ENCODE measurements around the gene ZNF526.

Gene ZNF526

DNA sequence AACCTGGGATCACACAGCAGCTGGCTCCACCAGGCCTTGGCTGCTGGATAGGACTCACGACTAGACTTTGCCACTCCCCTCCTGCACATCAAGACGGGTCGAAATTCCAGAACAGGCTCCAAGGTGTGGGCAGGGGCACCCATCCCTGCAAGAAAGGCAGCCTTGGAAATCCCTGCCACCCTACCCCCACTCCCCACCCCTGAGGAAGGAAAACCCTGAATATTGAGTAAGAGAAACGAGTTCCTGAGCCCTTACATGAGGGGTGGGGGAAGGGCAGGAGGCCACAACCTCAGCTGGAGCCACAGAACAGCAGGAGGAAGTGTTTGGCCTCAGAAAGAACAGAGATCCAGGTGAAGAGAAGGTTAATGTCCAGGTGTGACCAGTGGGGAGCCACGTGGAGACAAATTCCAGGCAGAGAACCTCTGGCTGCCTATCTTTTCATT is 22.7 kb upstream of the ZNF526 start:
- Histone ChIP-seq H3K9me3 (no peaks in the 10 kb centered on the region), H3K27ac (peak overlapping the region; percentile 100), H3K36me3 (peaks cover 39% of the 10 kb centered on the region), H3K4me3 (ENCODE audit: low read depth in 1 of 2, low read length in 1 of 2) (peak overlapping the region; percentile 58 to 78), H3K4me1 (ENCODE audit: control insufficient read depth in 1 of 2, insufficient read depth in 1 of 2, low read depth in 1 of 2, low read length in 1 of 2) (peaks cover 70 to 72% of the 10 kb centered on the region in 2 experiments), H3K27me3 (no peaks in the 10 kb centered on the region)
- TF ChIP-seq, protein P1, sequence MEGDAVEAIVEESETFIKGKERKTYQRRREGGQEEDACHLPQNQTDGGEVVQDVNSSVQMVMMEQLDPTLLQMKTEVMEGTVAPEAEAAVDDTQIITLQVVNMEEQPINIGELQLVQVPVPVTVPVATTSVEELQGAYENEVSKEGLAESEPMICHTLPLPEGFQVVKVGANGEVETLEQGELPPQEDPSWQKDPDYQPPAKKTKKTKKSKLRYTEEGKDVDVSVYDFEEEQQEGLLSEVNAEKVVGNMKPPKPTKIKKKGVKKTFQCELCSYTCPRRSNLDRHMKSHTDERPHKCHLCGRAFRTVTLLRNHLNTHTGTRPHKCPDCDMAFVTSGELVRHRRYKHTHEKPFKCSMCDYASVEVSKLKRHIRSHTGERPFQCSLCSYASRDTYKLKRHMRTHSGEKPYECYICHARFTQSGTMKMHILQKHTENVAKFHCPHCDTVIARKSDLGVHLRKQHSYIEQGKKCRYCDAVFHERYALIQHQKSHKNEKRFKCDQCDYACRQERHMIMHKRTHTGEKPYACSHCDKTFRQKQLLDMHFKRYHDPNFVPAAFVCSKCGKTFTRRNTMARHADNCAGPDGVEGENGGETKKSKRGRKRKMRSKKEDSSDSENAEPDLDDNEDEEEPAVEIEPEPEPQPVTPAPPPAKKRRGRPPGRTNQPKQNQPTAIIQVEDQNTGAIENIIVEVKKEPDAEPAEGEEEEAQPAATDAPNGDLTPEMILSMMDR (IDR thresholded peaks at IDR 0.05) = no peak

DNA sequence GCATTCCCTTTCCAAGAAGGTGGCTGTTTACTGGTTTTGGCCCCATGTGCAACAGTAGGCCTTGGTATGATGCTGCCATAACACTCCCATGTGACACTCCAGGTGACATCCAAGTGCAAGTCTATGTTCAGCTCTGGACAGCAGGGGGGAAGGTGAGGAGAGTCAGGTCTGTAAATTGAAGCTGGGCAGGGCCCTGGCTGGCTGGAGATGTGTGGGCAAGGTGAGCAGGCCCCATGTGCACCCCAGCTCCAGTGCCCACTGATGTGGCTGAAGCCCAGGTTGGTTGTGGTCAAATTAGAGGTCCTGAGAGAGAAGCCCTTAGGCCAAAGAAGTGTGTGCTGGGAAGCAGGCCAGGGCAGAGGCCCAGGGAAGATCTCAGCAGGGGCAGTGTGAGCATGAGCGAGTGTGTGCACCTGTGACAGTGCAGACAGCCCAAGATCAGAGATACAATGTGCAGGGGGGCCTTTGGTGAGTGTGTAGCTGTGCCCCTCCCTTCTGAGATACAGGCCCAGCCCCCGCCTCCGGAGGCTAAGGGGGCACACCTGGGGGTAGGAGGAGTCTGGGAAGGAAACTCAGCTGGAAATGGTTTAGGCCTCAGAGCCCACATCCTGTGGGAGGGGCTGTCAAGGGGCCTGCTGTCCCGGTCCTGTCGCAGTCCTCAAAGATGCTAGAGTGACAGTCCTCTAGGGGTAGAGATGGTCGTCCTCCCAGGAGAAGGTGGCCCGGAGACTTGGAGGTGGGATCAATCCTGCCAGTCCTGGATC is 21.3 kb upstream of the ZNF526 start:
- H3K4me1 ChIP-seq (ENCODE audit: control insufficient read depth in 1 of 2, insufficient read depth in 1 of 2, low read depth in 1 of 2, low read length in 1 of 2) = peaks cover 84 to 87% of the 10 kb centered on the region in 2 experiments
- H3K36me3 ChIP-seq = peaks cover 52% of the 10 kb centered on the region
- TF ChIP-seq, protein P1 (IDR thresholded peaks at IDR 0.05) = no peak
- no peaks in the 10 kb centered on the region for H3K27me3 ChIP-seq
- H3K27ac ChIP-seq = peak overlapping the region; percentile 100
- H3K9me3 ChIP-seq = no peaks in the 10 kb centered on the region
- peak overlapping the region; percentile 66 to 78 for H3K4me3 ChIP-seq (ENCODE audit: low read depth in 1 of 2, low read length in 1 of 2)

DNA sequence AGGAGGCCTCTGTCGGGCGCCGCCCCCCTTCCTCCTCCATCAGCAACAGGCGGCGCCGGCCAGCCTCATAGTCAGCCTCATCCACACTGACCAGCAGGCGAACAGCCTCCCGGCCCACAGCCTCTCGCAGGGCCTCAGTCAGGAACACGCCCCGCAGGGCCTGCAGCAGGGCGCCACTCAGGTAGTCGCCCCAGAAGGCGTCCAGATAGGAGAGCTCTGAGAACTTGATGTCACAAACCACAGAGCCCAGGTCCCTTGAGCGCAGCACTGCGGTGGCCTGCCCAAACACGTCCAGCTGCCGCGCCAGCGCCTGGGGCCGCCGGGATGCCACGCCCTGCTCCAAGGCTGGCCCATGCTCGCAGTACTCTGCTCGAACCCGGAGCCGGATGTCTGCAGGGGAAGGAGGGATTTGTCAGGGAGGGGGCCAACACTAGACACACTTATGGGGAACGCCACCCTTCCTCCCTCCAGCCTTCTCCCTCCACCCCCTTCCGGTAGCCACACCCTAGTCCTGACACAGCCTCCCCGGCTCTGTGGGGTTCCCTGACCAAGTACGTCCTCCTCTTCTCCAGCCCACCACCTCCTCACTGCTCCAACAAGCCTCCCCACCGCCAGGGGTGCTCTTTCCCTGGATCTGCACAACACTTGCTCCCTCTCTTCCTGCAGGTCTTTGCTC is 20.5 kb upstream of the ZNF526 start:
- Histone ChIP-seq H3K4me3 (ENCODE audit: low read depth in 1 of 2, low read length in 1 of 2) (peak overlapping the region; percentile 66 to 78), H3K9me3 (no peaks in the 10 kb centered on the region), H3K27me3 (no peaks in the 10 kb centered on the region), H3K36me3 (peaks cover 59% of the 10 kb centered on the region), H3K27ac (peak overlapping the region; percentile 100), H3K4me1 (ENCODE audit: control insufficient read depth in 1 of 2, insufficient read depth in 1 of 2, low read depth in 1 of 2, low read length in 1 of 2) (peaks cover 91 to 94% of the 10 kb centered on the region in 2 experiments)
- TF ChIP-seq, protein P1 (IDR thresholded peaks at IDR 0.05) = peak; percentile 64

DNA sequence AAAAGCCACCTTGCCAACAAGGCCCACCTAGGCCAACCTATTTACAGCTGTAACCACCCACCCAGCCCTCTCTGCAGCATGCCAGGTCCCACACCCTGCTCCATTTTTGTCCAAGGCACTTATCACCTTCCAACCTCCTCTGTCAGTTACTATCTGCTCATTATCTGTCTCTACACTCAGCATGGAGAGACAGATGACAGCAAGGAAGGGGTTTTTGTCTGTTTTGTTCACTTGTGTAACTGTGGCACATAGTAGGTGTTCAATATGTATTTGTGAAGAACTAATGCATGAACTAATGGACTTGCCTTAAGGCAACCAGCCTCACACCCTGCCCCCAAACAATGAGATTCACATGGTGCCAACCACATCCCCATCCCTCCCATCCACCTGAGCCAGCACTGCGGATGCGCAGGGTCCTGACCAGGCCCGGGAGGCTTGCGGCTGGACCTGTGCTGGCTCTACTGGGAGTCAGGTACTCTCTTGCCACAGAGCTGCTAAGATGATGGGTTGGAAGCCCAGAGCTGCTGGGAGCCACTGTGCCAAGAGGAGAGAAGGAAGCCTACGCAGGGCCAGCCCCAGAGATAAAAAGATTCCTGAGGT is 19.9 kb upstream of the ZNF526 start:
- Histone ChIP-seq H3K9me3 (no peaks in the 10 kb centered on the region), H3K27me3 (no peaks in the 10 kb centered on the region), H3K27ac (peak overlapping the region; percentile 100), H3K36me3 (peaks cover 65% of the 10 kb centered on the region), H3K4me3 (ENCODE audit: low read depth in 1 of 2, low read length in 1 of 2) (peak overlapping the region; percentile 66 to 78), H3K4me1 (ENCODE audit: control insufficient read depth in 1 of 2, insufficient read depth in 1 of 2, low read depth in 1 of 2, low read length in 1 of 2) (peaks cover 91 to 97% of the 10 kb centered on the region in 2 experiments)
- TF ChIP-seq, protein P1 (IDR thresholded peaks at IDR 0.05) = no peak

DNA sequence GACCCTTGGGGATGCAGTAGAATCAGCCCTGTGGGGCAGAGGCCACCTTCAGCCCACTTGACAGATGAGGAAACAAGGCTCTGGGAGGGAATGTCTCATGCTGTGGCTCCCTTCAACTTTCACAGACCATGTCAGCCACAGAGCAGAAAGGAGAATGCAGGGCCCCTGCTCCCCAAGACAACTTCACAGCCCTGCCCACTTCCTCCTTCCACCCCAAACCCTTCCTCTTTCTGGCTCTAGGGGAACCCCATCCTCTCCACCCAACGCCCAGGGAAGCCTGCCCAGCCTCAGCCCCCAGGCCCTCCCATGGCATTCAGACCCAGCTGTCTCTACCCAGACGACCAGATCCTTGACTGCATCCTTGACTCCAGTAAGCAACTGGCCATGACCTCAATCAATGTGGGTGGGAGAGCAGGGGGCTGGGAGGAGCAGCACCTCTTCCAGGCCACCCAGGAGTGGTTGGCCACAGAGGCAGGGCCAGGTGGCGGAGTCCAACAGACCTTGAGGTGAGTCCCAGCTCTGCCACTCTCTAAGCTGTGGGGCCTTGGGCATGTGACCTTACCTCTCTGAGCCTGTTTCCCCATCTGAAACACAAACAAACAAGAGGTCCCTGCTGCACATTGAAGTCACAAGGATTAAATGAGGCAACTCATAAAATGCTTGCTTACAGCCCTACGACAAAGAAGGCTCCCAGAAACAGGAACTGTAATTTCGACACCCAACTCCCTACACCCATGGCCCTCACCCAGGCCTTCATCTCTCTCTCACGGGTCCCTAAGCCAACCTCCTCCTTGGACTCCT is 18.4 kb upstream of the ZNF526 start:
- Histone ChIP-seq H3K9me3 (no peaks in the 10 kb centered on the region), H3K27me3 (no peaks in the 10 kb centered on the region), H3K27ac (peak overlapping the region; percentile 100), H3K4me1 (ENCODE audit: control insufficient read depth in 1 of 2, insufficient read depth in 1 of 2, low read depth in 1 of 2, low read length in 1 of 2) (peaks cover 78 to 85% of the 10 kb centered on the region in 2 experiments), H3K36me3 (peaks cover 74% of the 10 kb centered on the region), H3K4me3 (ENCODE audit: low read depth in 1 of 2, low read length in 1 of 2) (peak overlapping the region; percentile 66 to 78)
- TF ChIP-seq, protein P1 (IDR thresholded peaks at IDR 0.05) = peak; percentile 54
